Ovary (tissue), 9 donors: ENCODE measurements around the gene ALG5. TPM values are rescaled to one million over a fixed set of nuclear protein-coding genes. Genes with fewer than 3 reads are reported as not detected.

Experiments
- DNase-seq, 5 donors: peaks; one replicate each; pipeline ENCODE4 v3.0.0-alpha.2; 2019 to 2020
- H3K27ac ChIP-seq, 2 donors: fragments of 200-600 bp; one replicate each; pipeline versions ENCODE4 v1.5.1 to v1.8.0; 2019 to 2022
- H3K27me3 ChIP-seq: fragments of 200-600 bp; one replicate; pipeline ENCODE4 v1.8.0; 2022
- H3K36me3 ChIP-seq: fragments of 200-600 bp; sonication (generic); one replicate; pipeline ENCODE4 v1.5.1; 2019
- H3K4me1 ChIP-seq: one replicate; pipeline ENCODE4 v1.8.1; 2013; ENCODE audit warnings: mild to moderate bottlenecking, moderate library complexity; ENCODE audit not compliant: insufficient read depth
- H3K4me3 ChIP-seq: fragments of 200-600 bp; sonication (generic); one replicate; pipeline ENCODE4 v1.5.1; 2017
- H3K9me3 ChIP-seq, 2 donors: fragments of 200-600 bp in 1 of 2; sonication (generic) in 1 of 2; one replicate each; pipeline versions ENCODE4 v1.5.1 to v1.8.1; 2013 to 2019; ENCODE audit warnings: mild to moderate bottlenecking in 1 of 2, moderate library complexity in 1 of 2
- CTCF ChIP-seq, 3 donors: fragments of 450-650 bp in 2 of 3; fragments of 200-600 bp in 1 of 3; IDR thresholded peaks; one replicate each; pipeline versions ENCODE4 v1.5.1 to v1.8.0; 2016 to 2022; ENCODE audit warnings: antibody characterized with exemption in 3 of 3, mild to moderate bottlenecking in 1 of 3
- EP300 ChIP-seq: sonication (generic); formaldehyde crosslinking; IDR thresholded peaks from one replicate; pipeline ENCODE4 v1.6.1; 2017; ENCODE audit warnings: antibody characterized with exemption
- POLR2A ChIP-seq: fragments of 450-650 bp; IDR thresholded peaks from one replicate; pipeline ENCODE4 v1.6.1; 2017; ENCODE audit warnings: antibody characterized with exemption, mild to moderate bottlenecking, moderate library complexity
- whole genome bisulfite sequencing, 3 donors: extraction: QIAGEN DNeasy Blood & Tissue Kit in 1 of 3; methylation state at CpG; one replicate each; pipeline versions ENCODE4 v1.1.5 to v1.1.7; 2013 to 2017; 5-methylcytosine and 5-hydroxymethylcytosine counted together
- intact Hi-C, 4 donors: fragments of 100-400 bp; cut with DNase I; formaldehyde crosslinking; loops; one replicate each; pipeline versions ENCODE4 v1.11.0 to v1.15.1; 2022 to 2023
- polyA plus RNA-seq, 2 donors: library from polyadenylated mRNA; stranded (reverse); fragments of 200-250 nt in 1 of 2; fragments of 350-450 nt in 1 of 2; fragmentation: Illumina TruSeq in 1 of 2; extraction: RNeasy Lipid Tissue Mini Kit (QIAGEN cat#74804) in 1 of 2; gene quantifications; one replicate each; pipeline ENCODE4 v1.2.3, GENCODE V29; 2013 to 2014
- total RNA-seq, 7 donors: library from RNA; depleted of rRNA in 2 of 7; stranded (reverse); fragments of >200 nt in 2 of 7; fragmentation: NEBNext Ultra II Directional in 3 of 7; extraction: Animal tissue kit (Norgen Biotek cat#: 25700) in 3 of 7; gene quantifications; one replicate each; pipeline versions ENCODE4 v1.1.0 to v1.2.4, GENCODE V29; 2016 to 2023
- donor health status: DM: no; HTN: no; CAD: no; lungs with moderate emphysema.
- donor health status: DM: no; HTN: no; CAD: no.
- donor health status: Bipolar disorder and iron deficiency.
- donor health status: DM: yes; HTN: yes; CAD: no.
- donor health status: DM: no; HTN: no; CAD: no.
- donor health status: DM: yes; HTN: yes; CAD: no.

The ALG5 gene
- total and polyA plus RNA-seq, 9 donors = 19.8 to 37.7 (median 24.6) TPM

- DNase-seq = no peak
- intact Hi-C loops = no loop called here
- no peak overlapping the region for H3K4me3 ChIP-seq
- no peaks in the 10 kb centered on the region for H3K36me3 ChIP-seq
- H3K9me3 ChIP-seq = no peaks in the 10 kb centered on the region
- TF ChIP-seq POLR2A (no peak), CTCF (IDR thresholded peaks at IDR 0.05) (no peak), EP300 (no peak)
- WGBS, 3 donors = 92 to 93% (median 93%) methylated on average over 4 of the region's 4 CpGs
- H3K27me3 ChIP-seq = no peaks in the 10 kb centered on the region
- H3K4me1 ChIP-seq = no peaks in the 10 kb centered on the region
- no peak overlapping the region for H3K27ac ChIP-seq
Observed at GRCh38 chr13:36992362-36992761, 6.8 kb downstream of the ALG5 start.

- Histone ChIP-seq H3K4me3 (no peak overlapping the region), H3K9me3 (no peaks in the 10 kb centered on the region), H3K36me3 (no peaks in the 10 kb centered on the region), H3K27me3 (no peaks in the 10 kb centered on the region), H3K4me1 (no peaks in the 10 kb centered on the region), H3K27ac (no peak overlapping the region)
- TF ChIP-seq EP300 (no peak), POLR2A (no peak), CTCF (IDR thresholded peaks at IDR 0.05) (no peak)
- intact Hi-C loops = no loop called here
- no peak for DNase-seq
- WGBS, 3 donors = 83 to 89% (median 85%) methylated on average over 2 of the region's 2 CpGs
Observed at GRCh38 chr13:36986462-36987240, 12.5 kb downstream of the ALG5 start.

GRCh38 chr13:36981156-36981743 lies 17.9 kb downstream of the ALG5 start:
- TF ChIP-seq POLR2A (no peak), EP300 (no peak), CTCF (IDR thresholded peaks at IDR 0.05) (peak in 1 of 3 donors; percentile 38)
- Histone ChIP-seq H3K4me3 (no peak overlapping the region), H3K9me3 (no peaks in the 10 kb centered on the region), H3K4me1 (no peaks in the 10 kb centered on the region), H3K27me3 (no peaks in the 10 kb centered on the region), H3K36me3 (no peaks in the 10 kb centered on the region), H3K27ac (no peak overlapping the region)
- DNase-seq = no peak
- WGBS, 3 donors = 19 to 21% (median 21%) methylated on average over 6 of the region's 6 CpGs
- intact Hi-C loops = loop anchor here in 1 of 4 donors (5.0 kb wide), 1 partner anchor 114 kb away; no protein-coding TSS in a partner anchor

- intact Hi-C loops = loop anchor here in 3 of 4 donors (5.0 kb wide), 3 partner anchors 112 to 122 kb away; no protein-coding TSS in a partner anchor
- no peak for TF ChIP-seq CTCF (IDR thresholded peaks at IDR 0.05)
- no peak for TF ChIP-seq POLR2A
- Histone ChIP-seq H3K36me3 (no peaks in the 10 kb centered on the region), H3K4me1 (no peaks in the 10 kb centered on the region), H3K4me3 (no peak overlapping the region), H3K27me3 (no peaks in the 10 kb centered on the region), H3K9me3 (no peaks in the 10 kb centered on the region), H3K27ac (no peak overlapping the region)
- 75 to 82% (median 79%) methylated on average over 7 of the region's 7 CpGs for WGBS, 3 donors
- no peak for DNase-seq
Observed at GRCh38 chr13:36979361-36980050, 19.6 kb downstream of the ALG5 start.
